ENCODE results near the gene TNIP2.

TNIP2 gene

DNA sequence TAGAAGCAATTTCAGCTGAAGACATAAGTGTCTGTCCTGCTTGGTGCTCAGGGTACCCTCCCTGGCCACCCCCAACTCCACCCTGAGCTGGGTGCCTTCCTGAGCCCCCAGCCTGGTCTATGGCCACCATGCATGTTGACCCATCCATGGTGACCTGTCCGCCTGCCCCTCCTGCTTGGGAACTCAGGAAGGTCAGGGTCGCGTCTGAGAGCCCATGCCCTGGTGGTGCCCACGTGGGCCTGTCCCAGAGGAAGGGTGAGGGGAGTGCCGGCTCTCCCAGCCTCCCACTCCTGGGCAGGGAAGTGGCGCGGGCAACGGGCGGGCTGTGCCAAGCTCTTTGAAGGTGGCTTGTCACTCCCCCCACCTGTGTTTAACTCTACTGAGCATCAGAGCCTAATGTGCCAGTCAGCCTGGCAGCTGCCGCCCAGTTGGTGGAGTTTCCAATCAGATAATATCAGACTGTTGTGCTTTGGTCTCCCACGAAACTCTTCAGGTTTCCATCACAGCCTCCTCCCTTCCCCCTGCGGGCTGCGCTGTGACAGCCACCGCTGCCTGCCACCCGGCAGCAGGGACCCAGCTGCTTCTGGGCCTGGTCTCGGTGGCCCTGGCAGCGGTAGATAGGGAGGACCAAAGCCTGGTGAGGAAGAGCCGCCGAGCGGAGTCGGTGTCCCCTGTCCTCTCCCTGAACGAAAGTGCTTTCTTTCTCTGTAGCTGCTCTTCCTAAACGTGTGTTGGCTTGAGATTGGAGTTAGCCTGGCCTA is 41.6 kb upstream of the TNIP2 start:
- peak in 1 of 2 experiments; percentile 36 for DNase-seq
- TF ChIP-seq GATA1 (IDR thresholded peaks at IDR 0.05; ENCODE audit: low read depth, low read length) (no peak), POLR2A (IDR thresholded peaks at IDR 0.05; ENCODE audit: low read length) (peak; percentile 27)

GRCh38 chr4:2796849-2797544 is 40.9 kb upstream of the TNIP2 start:
- no peak for DNase-seq

DNA sequence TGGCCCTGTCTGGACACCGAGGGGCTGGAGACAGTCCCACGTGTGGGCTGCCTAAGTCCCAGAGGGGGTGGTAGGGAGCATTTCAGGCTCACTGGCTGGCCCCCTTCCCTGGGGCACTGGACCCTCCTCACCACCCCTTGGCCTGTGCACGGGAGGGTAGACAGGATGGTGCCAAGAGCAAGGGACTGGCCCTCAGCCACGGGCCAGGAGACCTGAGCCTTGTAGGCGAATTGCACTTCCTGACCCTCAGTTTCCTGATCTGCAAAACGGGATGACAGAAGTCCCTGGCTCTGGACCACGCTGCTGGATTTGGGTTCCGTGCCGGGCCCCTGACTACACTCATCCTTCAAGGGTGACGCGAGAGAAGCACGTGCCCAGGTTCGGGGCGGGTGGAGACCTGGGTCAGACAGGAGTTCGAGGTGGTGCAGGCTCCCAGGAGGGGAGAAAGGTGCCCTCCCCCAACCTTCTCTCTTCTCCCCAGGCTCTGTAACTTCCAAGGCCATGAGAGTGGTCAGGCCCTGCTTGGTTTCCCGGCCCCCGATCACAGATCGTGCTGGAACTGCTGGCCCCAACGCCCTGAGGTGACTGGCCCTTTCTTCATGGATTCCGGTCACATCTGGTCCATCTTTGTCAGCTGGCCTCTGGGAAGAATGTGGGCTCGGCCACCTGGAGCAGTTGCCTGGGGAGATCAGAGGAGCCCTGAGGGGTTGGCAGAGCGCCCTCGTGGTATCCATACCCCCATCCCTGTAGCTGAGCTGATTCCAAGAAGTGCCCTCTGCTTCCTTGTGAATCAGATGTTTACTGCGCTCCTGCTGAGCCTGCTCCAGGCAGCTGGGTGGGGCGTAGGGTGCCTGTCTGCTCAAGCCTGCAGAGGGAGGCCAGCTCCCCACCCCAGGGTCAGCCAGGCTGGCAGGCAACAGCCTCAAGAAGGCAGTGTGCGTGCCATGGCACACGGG is 40.0 kb upstream of the TNIP2 start:
- TF ChIP-seq GATA1 (IDR thresholded peaks at IDR 0.05; ENCODE audit: low read depth, low read length) (no peak), POLR2A (IDR thresholded peaks at IDR 0.05; ENCODE audit: low read length) (no peak)
- no peak for DNase-seq

More at GRCh38 chr4:2796849-2797544, 40.9 kb upstream of the TNIP2 start:
- no peak for TF ChIP-seq GATA1 (IDR thresholded peaks at IDR 0.05; ENCODE audit: low read depth, low read length)
- no peak for TF ChIP-seq POLR2A (IDR thresholded peaks at IDR 0.05; ENCODE audit: low read length)

DNA sequence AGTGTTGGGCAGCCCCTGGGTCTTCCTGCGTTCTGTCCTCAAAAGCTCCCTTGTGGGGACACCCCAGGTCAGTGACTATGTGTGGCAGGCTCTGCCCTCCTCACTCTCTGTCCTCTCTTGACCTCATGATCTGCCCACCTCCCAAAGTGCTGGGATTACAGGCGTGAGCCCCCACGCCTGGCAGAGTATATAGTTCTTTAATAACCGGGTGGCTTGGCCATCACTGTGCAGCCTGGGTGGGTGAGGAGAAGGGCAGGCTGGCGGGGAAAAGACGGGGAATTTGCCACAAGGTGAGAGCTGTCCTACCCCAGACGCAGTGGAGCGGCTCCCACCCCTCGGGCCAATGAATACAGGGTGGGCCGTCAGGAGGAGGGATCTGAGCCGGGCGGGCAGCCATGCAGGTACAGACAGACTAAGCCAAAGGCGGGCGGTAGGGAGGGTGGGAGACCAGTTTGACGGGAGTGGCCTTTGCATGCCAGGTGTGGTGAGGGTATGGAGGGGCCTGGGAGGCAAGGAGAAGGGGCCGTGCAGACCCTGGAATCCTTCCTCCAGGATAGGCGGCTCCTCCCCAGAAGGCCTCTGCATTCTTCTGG is 39.3 kb upstream of the TNIP2 start:
- TF ChIP-seq POLR2A (IDR thresholded peaks at IDR 0.05; ENCODE audit: low read length): no peak
- no peak for TF ChIP-seq GATA1 (IDR thresholded peaks at IDR 0.05; ENCODE audit: low read depth, low read length)
- no peak for DNase-seq

GRCh38 chr4:2794486-2795299 is 38.6 kb upstream of the TNIP2 start:
- peak; percentile 60 to 70 for DNase-seq
- TF ChIP-seq GATA1 (IDR thresholded peaks at IDR 0.05; ENCODE audit: low read depth, low read length) (no peak), POLR2A (IDR thresholded peaks at IDR 0.05; ENCODE audit: low read length) (peak; percentile 55)

DNA sequence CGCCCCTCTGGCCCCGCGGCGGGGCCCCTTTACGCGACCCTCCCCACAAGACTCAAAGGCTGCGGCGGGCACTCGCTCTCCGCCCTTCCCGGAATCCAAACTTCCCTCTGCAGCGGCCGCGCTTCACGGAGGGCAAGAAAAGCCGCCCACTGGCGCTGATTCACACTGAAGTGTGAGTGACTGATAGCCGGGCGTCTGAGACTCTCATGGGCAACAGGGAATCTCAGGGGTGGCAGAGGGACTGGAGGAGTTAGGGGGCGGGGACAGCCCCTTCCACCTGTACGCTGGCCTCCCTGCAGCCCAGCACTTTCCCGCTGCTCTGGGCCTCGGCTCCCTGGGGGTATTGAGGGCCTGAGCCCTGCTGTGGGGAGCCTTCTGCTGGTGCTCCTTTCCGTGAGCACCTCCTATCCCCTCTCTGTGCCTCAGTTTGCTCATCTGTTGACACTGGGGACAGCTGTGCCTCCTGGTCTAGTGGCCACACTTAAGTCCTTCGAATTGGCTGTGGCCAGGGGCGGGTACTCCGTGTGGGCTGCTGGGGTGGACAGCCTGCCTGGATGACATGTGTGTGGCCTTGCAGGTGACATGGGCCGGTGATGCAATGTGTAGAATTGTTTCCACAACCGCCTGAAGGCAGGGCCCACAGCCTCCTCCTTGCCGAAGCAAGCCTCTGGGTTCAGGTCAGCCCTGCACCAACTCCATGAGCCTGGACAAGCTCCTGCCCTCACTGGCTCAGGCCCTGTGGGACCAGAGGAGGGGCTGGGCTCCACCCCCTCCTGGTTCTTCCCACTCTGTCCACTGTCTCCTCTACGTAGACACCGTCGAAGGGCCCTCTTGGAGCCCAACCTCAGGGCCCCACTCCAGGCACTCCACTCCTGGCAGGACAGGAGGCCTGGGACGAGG is 37.7 kb upstream of the TNIP2 start:
- no peak for TF ChIP-seq GATA1 (IDR thresholded peaks at IDR 0.05; ENCODE audit: low read depth, low read length)
- TF ChIP-seq POLR2A (IDR thresholded peaks at IDR 0.05; ENCODE audit: low read length): no peak

GRCh38 chr4:2792711-2793585 is 36.8 kb upstream of the TNIP2 start, which contains the start of gene SH3BP2:
TSS of gene SH3BP2 (plus strand) at chr4:2793085. CDS start at chr4:2820618, 27,533 bp downstream.
- TF ChIP-seq GATA1 (IDR thresholded peaks at IDR 0.05; ENCODE audit: low read depth, low read length) (no peak), POLR2A (IDR thresholded peaks at IDR 0.05; ENCODE audit: low read length) (no peak)
- peak; percentile 69 to 73 for DNase-seq

More for the DNA sequence above, 37.7 kb upstream of the TNIP2 start:
- peak in 1 of 2 experiments; percentile 45 for DNase-seq

GRCh38 chr4:2792396-2792710 is 36.2 kb upstream of the TNIP2 start:
- TF ChIP-seq GATA1 (IDR thresholded peaks at IDR 0.05; ENCODE audit: low read depth, low read length) (no peak), POLR2A (IDR thresholded peaks at IDR 0.05; ENCODE audit: low read length) (no peak)
- DNase-seq: no peak

DNA sequence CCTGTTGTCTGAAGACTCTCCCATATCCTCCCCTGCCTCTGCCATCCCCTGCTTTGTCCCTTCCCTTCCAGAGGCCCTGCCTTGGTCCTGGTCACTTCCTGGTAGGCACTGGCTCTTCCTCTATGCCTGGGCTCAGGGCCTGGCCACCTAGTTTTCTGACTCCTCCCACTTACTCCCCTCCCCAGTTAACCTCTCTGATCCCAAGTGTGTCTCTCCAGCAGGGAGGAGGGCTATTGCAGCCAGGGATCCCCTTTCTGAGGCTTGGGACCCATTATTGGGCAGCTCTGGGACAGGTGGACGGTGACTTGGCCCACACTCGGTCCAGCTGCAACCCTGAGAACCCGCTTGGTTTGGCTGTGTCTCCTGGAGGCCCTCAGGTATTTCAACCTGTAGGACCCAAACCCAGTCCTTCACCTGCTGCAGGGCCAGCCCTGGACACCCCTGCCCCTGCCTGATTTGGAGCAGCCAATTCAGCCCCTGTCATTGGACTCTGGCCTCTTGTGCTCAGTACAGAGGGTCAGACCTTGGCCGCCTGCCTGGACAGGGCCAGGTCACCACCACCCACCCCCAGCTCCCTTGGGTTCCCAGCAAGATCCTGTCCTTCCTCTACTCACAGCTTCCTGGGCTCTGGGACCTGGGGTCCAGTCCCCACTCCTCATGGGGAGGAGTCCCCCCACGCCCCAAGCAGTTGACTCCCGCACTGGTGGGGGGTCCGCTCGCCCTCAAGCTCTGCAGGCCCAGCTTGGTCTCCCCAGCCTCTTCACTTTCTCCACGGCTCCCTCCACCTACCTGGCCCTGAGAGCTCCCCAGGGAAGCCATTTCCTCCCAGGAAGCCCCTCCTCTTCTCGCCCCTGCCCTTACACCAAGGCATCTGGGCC is 35.6 kb upstream of the TNIP2 start:
- no peak for DNase-seq
- no peak for TF ChIP-seq GATA1 (IDR thresholded peaks at IDR 0.05; ENCODE audit: low read depth, low read length)
- TF ChIP-seq POLR2A (IDR thresholded peaks at IDR 0.05; ENCODE audit: low read length): no peak
